Right atrium auricular region (tissue), 2 donors: ENCODE data around the gene COL4A5. TPM values are rescaled to one million over a fixed set of nuclear protein-coding genes. Genes with fewer than 3 reads are reported as not detected.

Source experiments
- DNase-seq: peaks from one replicate; pipeline ENCODE4 v3.0.0-alpha.2; 2019; ENCODE audit warnings: low spot score
- H3K27ac ChIP-seq, 2 donors: fragments of 200-600 bp; sonication (generic); 1 replicate in 1 of 2; 2 replicates in 1 of 2; pipeline ENCODE4 v1.5.1; 2016 to 2019
- H3K27me3 ChIP-seq, 2 donors: fragments of 200-600 bp; sonication (generic); one replicate each; pipeline versions ENCODE4 v1.5.1 to v1.6.0; 2017 to 2019
- H3K36me3 ChIP-seq: fragments of 200-600 bp; sonication (generic); one replicate; pipeline ENCODE4 v1.5.1; 2016
- H3K4me1 ChIP-seq, 2 donors: fragments of 200-600 bp; sonication (generic); one replicate each; pipeline versions ENCODE4 v1.5.1 to v1.6.0; 2017 to 2019
- H3K4me3 ChIP-seq, 2 donors: fragments of 200-600 bp; sonication (generic); 1 replicate in 1 of 2; 2 replicates in 1 of 2; pipeline ENCODE4 v1.5.1; 2017 to 2019; ENCODE audit warnings: mild to moderate bottlenecking in 1 of 2, moderate library complexity in 1 of 2
- H3K9me3 ChIP-seq, 2 donors: fragments of 200-600 bp; sonication (generic); one replicate each; pipeline ENCODE4 v1.5.1; 2019
- total RNA-seq, 2 donors: library from RNA; depleted of rRNA; stranded (reverse); fragments of >200 nt; gene quantifications; one replicate each; pipeline ENCODE4 v1.1.0, GENCODE V29; 2016
- TF ChIP-seq, protein P1 (sequence below), 2 donors: fragments of 200-600 bp; sonication (generic); IDR thresholded peaks; one replicate each; pipeline ENCODE4 v1.5.1; 2019; ENCODE audit warnings: antibody characterized with exemption in 2 of 2

Gene COL4A5
- total RNA-seq, 2 donors from 2014 or later: 6.5 to 35.5 TPM

DNA sequence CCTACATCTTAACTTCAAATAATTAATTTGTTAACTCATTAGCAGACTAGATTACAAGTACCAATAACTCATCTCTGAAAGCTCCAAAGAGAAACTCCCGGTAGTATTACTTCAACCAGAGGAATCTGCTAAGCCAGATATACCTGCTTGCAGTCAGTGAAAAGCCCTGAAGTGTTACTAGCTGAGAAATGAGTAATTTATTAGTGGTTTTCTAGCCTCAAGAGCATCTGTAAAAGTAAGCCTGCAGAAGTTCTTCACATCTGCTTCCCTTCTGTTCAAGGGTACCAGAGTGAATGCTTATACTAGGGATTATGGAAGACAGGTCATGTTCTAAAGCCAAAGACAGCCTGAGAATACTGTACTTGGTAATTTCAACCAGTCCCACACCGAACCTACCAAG lies 262.0 kb downstream of the COL4A5 start:
- DNase-seq: no peak
- no peaks in the 10 kb centered on the region for H3K36me3 ChIP-seq
- H3K9me3 ChIP-seq: no peaks in the 10 kb centered on the region
- no peaks in the 10 kb centered on the region for H3K4me1 ChIP-seq
- H3K4me3 ChIP-seq: no peak overlapping the region
- H3K27ac ChIP-seq: no peak overlapping the region
- no peaks in the 10 kb centered on the region for H3K27me3 ChIP-seq
- TF ChIP-seq, protein P1, sequence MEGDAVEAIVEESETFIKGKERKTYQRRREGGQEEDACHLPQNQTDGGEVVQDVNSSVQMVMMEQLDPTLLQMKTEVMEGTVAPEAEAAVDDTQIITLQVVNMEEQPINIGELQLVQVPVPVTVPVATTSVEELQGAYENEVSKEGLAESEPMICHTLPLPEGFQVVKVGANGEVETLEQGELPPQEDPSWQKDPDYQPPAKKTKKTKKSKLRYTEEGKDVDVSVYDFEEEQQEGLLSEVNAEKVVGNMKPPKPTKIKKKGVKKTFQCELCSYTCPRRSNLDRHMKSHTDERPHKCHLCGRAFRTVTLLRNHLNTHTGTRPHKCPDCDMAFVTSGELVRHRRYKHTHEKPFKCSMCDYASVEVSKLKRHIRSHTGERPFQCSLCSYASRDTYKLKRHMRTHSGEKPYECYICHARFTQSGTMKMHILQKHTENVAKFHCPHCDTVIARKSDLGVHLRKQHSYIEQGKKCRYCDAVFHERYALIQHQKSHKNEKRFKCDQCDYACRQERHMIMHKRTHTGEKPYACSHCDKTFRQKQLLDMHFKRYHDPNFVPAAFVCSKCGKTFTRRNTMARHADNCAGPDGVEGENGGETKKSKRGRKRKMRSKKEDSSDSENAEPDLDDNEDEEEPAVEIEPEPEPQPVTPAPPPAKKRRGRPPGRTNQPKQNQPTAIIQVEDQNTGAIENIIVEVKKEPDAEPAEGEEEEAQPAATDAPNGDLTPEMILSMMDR (IDR thresholded peaks at IDR 0.05): no peak

DNA sequence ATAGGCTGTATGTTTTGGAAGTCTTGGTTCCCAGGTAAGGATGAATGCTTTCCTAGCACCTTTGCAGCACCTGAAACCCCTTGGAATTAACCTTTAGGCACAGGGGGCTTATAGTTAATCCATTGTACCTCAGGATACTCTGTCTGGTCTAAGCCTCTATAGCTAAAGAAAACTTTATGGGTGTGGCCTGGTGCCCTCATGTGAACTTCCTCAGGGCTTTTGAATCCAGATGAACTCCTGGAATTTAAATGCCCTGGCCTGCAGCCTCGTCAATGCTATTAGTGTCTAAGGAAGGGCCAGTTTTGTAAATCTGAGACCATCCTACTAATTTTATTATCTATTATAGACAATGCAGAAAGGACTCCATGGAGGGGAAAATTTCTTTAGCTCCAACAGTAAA lies 262.9 kb downstream of the COL4A5 start:
- Histone ChIP-seq H3K9me3 (no peaks in the 10 kb centered on the region), H3K27ac (no peak overlapping the region), H3K27me3 (no peaks in the 10 kb centered on the region), H3K36me3 (no peaks in the 10 kb centered on the region), H3K4me3 (no peak overlapping the region), H3K4me1 (no peaks in the 10 kb centered on the region)
- no peak for DNase-seq
- TF ChIP-seq, protein P1 (IDR thresholded peaks at IDR 0.05): no peak

DNA sequence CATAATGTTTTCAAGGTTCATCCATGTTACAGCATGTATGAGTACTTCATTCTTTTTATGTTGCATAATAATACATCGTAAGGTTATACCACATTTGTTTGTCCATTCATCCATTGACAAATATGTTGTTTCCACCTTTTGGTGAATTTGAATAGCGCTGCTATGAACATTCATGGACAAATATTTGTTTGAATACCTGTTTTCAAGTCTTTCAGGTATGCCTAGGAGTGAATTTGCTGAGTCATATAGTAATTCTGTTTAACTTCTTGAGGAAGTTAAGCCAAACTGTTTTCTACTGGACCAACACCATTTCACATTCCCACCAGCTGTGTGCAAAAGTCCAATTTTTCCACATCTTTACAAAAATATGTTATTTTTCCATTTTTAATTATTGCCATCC lies 265.2 kb downstream of the COL4A5 start:
- Histone ChIP-seq H3K27ac (no peak overlapping the region), H3K4me3 (no peak overlapping the region), H3K9me3 (no peaks in the 10 kb centered on the region), H3K36me3 (no peaks in the 10 kb centered on the region), H3K27me3 (no peaks in the 10 kb centered on the region), H3K4me1 (no peaks in the 10 kb centered on the region)
- TF ChIP-seq, protein P1 (IDR thresholded peaks at IDR 0.05): no peak
- DNase-seq: no peak

DNA sequence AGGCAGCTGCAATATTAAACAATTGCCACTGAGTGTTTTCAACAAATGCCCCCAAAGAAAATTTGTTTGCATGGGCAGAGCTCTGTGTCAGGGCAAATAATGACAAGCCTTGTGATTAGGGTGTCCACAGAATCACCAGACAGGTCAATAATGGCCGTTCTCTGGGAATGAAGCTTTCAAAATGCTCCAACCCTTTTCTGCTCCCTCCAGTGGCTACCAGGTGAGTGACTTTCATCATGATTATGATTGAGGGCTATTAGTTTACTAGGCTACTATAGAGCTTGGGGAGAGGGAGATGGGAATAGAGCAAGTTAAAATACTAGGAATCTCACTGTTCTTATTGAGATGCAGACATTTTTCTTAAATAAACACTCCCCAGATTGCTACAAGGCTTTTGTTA lies 273.2 kb downstream of the COL4A5 start:
- Histone ChIP-seq H3K4me1 (no peaks in the 10 kb centered on the region), H3K27me3 (no peaks in the 10 kb centered on the region), H3K27ac (no peak overlapping the region), H3K36me3 (no peaks in the 10 kb centered on the region), H3K4me3 (no peak overlapping the region), H3K9me3 (peaks cover 0 to 24% of the 10 kb centered on the region in 2 donors)
- TF ChIP-seq, protein P1 (IDR thresholded peaks at IDR 0.05): no peak
- DNase-seq: no peak

DNA sequence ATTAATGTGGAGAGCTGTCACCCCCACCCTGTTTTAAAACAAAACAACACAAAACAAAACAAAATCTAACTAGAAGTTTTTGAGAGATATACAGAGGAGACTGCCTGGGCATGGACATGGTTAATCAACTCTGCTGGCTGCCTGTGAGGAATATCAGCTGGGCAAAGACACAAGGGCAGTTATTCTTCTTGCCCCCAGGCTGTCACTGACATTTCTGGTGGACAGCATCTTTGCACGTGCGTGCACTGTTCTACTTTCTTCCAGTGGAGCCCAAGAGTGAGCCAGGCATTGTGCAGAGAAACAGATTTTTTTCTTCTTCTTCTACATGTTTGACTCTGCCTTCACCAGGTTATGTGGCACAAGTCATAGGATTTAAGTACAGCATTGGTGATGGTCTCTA lies 282.9 kb downstream of the COL4A5 start:
- no peak overlapping the region for H3K4me3 ChIP-seq

DNA sequence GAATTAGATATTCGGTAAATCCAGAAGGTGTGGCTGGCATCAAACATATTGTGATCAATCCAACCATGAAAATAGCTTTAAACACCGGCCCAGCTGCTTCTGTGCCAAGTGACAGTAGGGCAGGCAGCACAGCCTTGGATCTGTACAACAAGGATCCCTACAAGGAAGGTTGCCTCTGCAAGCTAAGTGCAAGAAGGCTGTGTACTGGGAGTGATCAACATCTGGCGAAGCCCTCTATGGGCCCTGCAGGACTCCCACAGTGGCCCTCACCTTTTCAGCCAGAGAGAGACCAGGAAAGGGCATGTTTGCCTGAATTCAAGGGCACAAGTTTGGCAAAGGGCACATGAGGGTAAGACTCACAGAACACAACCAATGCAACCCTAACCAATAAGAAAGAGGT lies 287.1 kb downstream of the COL4A5 start:
- Histone ChIP-seq H3K9me3 (no peaks in the 10 kb centered on the region), H3K36me3 (no peaks in the 10 kb centered on the region), H3K4me3 (no peak overlapping the region), H3K27me3 (no peaks in the 10 kb centered on the region), H3K27ac (no peak overlapping the region), H3K4me1 (no peaks in the 10 kb centered on the region)
- DNase-seq: no peak
- TF ChIP-seq, protein P1 (IDR thresholded peaks at IDR 0.05): no peak

More for the DNA sequence above, 282.9 kb downstream of the COL4A5 start:
- no peaks in the 10 kb centered on the region for H3K27me3 ChIP-seq
- DNase-seq: no peak
- H3K9me3 ChIP-seq: no peaks in the 10 kb centered on the region
- no peaks in the 10 kb centered on the region for H3K4me1 ChIP-seq
- TF ChIP-seq, protein P1 (IDR thresholded peaks at IDR 0.05): no peak
- H3K27ac ChIP-seq: no peak overlapping the region
- no peaks in the 10 kb centered on the region for H3K36me3 ChIP-seq
